GM19239 (cell line): ENCODE measurements around the gene NTRK3.
A peak's percentile ranks its signal among the peaks of the same experiment; 100 is the strongest.

Source experiments
- DNase-seq: peaks from one replicate; pipeline ENCODE4 v3.0.0; 2011; ENCODE audit warnings: low spot score; ENCODE audit not compliant: insufficient read length
- FAIRE-seq: peaks from 2 replicates; lab custom pipeline; 2011; peaks lifted over from hg19 to GRCh38; lab: Jason Lieb, UNC

Gene NTRK3

GRCh38 chr15:88256279-88257230 is at the start of gene NTRK3:
Gene NTRK3 (minus strand): TSS chr15:88256739. CDS start chr15:88256153, 586 bp downstream.
- FAIRE-seq (no peak), DNase-seq (no peak)

DNA sequence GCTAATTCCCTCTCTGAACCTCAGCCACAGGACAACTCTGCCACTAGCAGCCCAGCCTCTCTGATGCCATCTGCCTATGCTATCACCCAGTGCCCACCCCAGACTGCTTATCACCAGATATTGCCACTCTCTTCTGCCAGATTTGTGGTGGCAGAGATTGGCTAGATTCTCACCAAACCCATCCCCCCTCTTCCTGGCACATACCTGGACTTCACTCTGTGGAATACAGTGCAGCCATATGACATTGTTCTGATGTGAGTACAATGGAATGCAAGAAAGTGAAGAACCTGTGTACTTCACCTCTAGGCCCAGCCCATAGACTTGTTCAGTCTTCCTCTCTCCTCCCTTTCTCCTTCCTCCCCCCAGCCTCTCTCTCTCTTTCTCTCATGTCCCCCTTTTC is 46.9 kb upstream of the NTRK3 start:
- FAIRE-seq (no peak), DNase-seq (no peak)

DNA sequence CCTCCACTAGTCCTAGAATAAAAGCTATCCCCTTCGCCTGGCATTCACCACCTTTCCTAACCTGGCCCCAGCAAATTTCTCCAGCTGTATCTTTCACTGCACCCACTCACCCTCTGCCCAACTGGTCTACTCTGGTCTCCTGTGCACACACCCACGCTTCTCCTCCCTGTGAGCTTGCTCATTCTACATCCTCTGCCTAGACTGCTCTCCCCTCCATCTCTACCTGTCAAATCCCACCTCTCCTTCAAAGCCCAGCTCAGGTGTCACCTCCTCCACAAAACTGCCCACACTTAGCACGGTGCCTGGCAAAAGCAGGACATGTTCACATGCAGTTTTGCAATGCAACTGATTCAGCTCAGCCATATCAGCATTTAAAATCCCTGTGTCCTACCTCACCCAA is 45.8 kb upstream of the NTRK3 start:
- DNase-seq (no peak), FAIRE-seq (no peak)

DNA sequence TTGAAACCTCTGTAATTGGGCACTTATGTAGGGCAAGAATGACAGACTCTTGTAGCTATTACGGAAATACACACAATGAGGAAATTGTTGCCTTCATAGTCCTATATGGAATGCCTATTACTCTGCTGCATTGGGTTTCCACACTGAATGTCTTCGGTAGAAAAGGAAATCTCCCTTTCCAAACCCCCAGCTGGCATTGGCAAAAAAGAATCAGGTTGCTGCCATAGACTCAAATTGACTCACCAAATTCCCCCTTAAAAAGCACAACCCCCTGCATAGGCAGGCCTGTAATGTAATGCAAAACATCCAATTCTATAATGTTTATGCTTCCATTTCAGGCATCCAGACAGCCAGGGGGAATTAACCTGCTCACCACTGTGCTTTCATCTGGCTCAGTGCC is 44.8 kb upstream of the NTRK3 start:
- FAIRE-seq (no peak), DNase-seq (no peak)

DNA sequence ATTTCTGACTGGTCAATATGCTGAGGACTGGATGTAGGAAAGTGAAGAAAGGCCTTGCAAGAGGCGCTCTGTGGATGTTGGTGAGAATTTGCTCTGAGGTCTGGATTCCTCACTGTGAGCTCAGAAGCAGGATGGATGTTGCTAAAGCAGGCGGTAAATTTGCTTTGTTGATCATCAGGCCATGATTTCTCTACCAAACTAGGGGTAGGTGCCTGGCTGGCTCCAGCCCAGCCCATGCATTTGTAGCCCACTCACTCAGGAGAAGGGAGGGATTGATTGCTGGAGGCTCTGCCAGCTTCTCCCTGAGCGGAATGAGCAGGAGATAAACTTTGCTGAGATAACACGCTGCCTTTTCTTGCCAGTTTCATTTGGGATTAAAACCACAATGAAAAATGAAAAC is 44.3 kb upstream of the NTRK3 start:
- FAIRE-seq: no peak

DNA sequence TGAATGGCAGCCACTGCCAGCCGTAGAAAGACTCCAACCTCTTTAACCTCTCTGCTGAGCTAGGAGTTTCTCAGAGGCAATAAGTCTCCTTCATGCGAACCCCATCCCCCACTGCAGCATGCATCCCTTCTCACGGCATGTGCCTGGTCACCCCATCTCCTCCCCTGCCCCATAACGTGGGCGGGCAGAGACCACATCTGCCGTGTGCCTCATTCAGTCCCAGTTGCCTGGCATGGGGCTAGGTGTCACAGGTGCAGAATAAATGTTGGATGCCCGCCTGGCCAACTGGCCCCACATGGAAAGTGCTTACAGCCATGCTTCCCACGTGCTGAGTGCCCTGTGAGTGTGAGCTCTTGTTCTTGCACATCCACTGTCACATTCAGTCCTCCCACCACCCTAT is 43.5 kb upstream of the NTRK3 start:
- no peak for DNase-seq

More for the DNA sequence above, 44.3 kb upstream of the NTRK3 start:
- no peak for DNase-seq

GRCh38 chr15:88299497-88299896 is 43.0 kb upstream of the NTRK3 start:
- no peak for FAIRE-seq
- no peak for DNase-seq

More for the DNA sequence above, 43.5 kb upstream of the NTRK3 start:
- FAIRE-seq: no peak

GRCh38 chr15:88288661-88289060 is 32.1 kb upstream of the NTRK3 start:
- FAIRE-seq: no peak
- no peak for DNase-seq

DNA sequence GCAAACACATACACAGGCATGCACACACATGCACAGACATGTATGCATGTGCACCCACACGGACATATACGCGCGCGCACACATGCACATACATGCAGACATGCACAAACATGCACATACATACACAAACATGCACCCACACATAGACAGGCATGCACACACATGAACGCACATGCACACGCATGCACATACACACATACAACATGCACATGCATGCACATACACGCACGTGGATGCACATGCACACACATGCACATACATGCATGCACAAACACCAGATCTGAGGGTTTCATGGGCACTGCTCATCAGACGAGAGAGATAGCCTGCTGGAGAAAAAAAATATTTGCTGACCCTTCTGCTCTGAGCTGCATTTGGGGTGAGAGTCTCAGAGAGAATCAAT is 31.7 kb upstream of the NTRK3 start:
- FAIRE-seq: no peak
- DNase-seq: no peak

GRCh38 chr15:88284318-88284998 is 27.9 kb upstream of the NTRK3 start:
- no peak for DNase-seq
- no peak for FAIRE-seq

- DNase-seq: no peak
- FAIRE-seq: no peak
These were observed 26.1 kb upstream of the NTRK3 start for GRCh38 chr15:88282614-88283013.

DNA sequence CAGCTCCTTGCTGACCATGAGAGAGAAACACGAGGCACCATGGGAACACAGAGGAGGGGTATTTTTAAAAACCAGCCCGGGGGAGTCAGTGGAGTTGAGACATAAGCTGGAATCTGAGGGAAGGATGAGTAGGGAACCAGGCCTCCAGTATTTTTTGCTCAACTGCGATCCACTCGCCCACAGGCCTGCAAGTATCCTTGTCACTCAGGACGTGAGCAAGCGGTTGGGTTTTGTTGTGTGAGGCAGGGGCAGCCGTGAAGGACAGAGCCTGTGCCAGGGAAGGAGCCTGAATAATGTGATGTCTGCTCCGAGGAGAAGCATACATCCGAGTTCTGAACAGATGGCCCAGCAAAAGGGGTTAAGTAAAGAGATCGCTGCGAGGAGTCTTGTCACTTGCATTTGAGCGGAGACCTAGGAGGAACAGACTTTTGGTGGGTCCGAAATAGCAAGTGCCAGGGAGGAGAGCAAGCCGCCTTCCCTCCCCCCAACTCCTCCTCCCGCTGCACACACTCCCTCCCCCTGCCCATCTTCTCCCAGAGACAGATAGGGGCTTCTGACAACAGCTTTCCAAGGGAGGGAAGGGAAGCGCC is 20.4 kb upstream of the NTRK3 start:
- DNase-seq (no peak), FAIRE-seq (no peak)

DNA sequence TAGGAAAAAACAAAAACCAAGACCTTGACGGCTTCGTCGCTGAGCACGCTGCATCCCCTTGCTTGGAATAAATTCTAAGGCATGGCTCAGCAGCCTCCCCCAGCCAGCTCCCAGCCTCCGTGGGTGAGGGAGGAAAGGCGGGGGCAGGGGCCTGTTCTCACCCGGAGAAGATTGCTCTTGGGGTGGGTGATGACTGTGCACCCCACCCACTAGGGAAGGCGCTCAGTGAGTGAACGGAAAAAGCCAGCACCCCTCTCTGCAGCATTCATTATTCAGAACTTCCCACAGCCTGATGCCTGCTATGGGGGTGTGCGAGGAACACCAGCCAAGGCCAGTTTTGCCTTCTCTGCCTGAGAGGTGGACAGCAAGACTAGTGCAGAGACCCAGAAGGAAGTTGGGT is 19.3 kb upstream of the NTRK3 start:
- FAIRE-seq (no peak), DNase-seq (no peak)

DNA sequence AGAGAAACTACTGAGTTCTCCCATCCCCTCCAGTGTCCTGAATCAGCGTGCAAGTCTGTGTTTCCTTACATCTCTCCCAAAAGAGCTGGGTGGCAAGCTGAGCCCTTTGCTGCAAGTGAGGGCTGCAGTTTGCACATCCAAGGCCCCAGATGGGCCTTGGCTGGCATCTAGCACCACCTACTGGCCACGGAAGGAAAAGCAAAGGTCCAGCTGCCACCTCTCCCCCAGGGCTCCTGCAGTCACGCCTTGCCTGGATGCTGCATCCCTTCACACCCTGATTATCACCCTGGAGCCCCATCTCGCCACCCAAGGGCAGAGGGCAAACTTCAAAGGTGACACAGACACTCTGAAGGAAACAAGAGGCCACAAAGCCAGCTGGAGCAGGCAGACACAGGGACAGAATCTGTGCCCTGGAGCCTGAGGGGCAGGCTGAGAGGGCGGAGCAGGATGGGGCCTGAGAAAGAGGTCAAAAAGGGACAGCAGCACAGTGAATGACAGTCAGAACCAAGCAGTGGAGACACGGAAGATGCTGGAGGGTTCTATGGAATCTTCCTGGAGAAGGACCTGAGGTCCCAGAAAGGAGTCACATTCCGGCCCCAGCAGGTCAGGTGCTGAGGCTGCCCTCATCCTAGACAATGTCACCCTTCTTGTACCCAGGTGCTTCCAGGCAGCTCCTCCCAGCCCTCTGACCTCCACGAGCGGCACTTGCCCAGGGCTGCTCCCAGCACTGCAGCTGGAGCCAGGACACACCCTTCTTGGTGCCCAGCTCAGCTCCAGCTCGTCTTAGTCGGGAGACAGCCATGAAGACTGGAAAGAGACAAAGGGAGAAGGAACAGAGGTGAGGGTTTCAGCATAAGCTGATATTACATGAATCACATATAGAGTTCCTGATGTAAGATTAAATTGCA is 18.3 kb upstream of the NTRK3 start:
- peak; percentile 74 for DNase-seq

DNA sequence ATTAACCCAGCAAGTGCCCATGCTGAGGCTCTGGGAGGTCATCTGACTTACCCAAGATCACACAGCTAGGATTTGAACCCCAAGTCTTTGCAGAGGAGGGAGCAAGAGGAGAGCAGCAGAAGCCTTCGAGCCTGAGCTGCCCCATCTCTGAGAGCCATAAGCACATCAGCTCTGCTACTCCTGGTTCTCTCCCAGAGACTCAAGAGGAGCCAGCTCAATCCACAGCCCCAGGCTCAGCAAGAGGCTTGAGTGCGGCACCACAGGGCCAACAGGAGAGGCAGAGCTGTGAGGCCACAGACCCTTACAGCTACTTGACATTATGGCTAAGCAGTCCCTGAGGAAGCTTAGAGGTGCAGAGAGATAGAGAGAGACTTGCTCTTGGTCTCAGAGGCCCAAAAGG is 15.9 kb upstream of the NTRK3 start:
- DNase-seq: no peak

More for the DNA sequence above, 18.3 kb upstream of the NTRK3 start:
- peak; percentile 77 for FAIRE-seq

DNA sequence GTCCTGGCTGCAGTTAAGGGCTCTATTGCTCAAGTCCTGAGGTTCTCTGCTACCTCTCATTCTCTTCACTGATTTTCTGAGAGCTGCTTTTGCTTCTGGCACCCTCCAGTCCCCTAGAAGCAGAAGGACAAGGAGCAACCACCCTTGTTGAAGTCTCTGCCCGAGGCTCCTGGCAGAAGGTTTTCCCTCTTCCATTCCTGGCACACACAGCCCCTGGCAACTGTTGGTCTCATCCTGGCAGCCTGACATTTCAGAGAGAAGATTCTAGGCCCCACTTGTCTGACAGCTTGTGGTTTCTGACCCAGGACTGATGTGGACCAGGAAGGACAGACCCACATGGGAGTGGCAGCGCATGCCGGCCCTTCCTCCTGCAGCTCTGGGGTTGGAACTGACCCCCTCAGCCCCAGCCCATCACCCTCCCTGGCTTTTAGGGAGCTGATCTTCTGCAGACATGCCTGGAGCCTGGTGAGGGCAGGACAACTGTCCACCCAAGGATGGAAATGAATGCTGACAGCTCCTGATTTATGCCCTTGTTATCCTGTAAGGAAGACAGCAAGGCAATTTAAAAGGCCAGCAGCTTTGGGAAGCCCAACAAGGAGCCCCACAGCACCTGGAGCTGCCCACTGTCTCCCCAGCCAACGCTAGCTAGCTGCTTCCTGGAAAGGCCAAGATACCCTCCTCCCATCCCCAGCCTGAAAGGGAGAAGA is 13.0 kb upstream of the NTRK3 start:
- FAIRE-seq (no peak), DNase-seq (no peak)

More for the DNA sequence above, 15.9 kb upstream of the NTRK3 start:
- FAIRE-seq: no peak

GRCh38 chr15:88267720-88268119 is 11.2 kb upstream of the NTRK3 start:
- no peak for DNase-seq
- no peak for FAIRE-seq

DNA sequence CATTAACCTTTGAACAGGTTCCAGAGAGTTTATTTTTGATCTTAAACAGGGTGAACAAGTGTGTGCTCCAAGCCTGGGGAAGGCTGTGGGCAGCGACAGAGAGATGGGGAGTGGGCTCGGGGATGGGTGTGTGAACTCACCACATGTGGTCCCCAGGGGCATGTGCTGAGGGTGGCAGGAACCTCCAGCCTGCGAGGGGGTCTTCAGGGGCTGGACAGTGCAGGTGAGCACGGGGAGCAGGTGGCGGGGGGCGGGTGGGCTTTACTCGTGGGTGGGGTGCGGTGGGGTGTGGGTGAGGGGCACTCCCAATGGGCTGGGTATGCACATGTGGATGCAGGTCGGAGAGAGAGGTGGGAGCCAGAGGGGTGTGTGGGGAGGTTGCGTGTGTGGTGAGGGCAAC is 9.6 kb upstream of the NTRK3 start:
- FAIRE-seq (no peak), DNase-seq (no peak)

- FAIRE-seq: no peak
- no peak for DNase-seq
These were observed 8.1 kb upstream of the NTRK3 start for GRCh38 chr15:88264622-88265021.
